DMS153 treated with DMSO at 0.1 percent for 48 hours (cell line): ENCODE data around the gene NRIP1.
"Not testable (repeated sequence)": the region's sequence is repeated elsewhere in the genome, so short reads cannot be mapped to it uniquely, and the experiment has no call there.

Source experiments
- DNase-seq: peaks from one replicate; lab custom pipeline; 2025; ENCODE audit not compliant: unreplicated experiment; lab: John Stamatoyannopoulos, UW

The NRIP1 gene

DNA sequence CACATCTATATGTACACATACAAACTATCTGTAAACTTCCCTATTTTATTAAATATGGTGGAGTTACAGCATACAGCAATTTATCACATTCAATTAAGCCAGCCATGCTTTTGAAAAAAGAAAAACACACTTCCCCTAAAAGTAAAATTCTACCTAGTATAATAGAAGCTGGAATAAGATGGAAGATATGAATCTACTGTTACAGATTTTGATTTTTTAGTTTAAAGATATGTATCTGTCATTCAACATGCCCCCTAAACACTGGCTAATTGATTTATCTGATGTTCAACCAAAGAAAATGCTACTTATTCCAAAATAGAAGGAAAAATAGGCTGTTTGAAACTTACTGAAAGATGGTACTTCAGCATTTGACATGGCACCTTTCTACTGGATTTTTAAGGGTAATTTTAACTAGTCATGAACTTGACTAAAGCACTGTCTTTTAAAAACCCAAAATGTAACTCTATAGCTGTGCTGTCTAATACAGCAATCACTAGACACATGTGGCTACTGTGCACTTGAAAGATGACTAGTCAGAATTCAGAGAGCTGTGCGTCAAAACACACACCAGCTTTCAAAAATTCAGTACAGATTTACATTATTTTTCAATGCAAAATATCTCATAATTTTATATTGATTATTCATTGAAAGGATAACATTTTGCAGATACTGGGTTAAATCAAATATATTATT lies 25.0 kb downstream of the NRIP1 start:
- DNase-seq = no peak

DNA sequence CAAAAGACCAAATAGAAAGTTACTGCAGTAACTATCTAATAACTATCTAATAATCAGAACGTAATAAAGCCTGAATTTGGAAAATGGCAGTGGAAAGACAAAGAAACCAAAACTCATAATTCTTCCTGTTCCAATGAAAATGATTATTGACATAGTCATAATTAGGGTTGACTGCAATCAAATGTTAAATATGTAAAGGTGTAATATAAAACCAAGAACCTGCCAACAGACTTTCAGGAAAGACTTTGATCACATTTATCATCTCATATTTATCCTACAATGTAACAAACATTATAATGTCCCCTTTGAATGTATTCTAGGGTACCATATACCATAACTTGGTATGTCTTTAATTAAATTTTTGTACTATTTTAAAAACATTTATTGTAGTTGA lies 26.9 kb downstream of the NRIP1 start:
- DNase-seq = no peak

DNA sequence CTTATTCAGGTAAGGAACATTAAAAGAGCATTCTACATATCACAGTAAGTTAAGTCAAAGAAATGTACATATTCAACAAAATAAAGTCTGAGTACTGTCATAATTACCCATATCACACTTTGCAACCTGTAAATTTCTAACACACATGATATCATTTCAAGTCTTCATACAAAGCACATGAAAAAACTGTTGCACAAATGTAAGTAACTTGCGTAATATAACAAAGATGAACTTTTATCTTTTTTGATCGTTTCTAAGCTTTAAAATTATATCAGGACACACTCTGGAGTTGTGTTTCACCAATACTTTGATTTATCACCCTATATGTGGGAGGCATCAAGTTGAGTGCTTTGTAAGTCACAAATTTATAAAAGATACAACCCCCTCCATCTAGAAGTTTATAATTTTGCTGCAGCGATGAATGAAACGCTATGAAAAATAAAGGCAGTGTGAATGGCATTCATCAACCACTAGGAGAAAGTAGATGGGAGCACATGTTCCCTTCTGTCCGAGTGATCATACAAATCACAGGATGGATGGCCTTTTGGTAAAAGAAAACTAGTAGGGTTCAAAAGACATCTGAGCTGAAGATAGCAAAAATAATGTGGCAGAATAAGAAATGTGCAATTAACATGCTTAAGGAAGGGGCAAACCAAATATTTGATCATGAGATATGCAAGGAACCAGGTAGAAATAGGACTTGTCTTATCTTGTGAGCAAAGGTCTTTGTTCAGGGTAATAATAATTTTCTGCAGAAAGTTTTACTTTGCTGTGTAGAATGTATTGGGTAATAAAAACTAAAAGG lies 27.5 kb downstream of the NRIP1 start:
- no peak for DNase-seq

DNA sequence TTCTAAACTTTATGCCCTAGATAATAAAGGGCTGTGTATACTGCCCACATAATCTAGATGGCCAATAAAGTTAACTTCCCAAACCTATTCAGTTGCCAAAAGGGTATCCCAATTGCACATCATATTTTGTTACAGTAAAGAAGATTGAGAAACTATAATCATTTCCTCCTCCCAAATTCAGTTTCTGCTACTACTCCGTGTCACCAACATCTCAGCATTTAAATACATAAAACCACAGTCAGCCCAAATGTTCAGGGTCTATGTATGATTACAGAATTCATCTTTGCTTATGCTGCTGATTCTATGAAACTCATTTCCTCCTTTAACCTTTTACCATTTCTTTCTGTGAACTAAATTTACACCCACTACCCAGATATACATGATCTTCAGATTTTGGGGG lies 28.6 kb downstream of the NRIP1 start:
- DNase-seq = no peak

DNA sequence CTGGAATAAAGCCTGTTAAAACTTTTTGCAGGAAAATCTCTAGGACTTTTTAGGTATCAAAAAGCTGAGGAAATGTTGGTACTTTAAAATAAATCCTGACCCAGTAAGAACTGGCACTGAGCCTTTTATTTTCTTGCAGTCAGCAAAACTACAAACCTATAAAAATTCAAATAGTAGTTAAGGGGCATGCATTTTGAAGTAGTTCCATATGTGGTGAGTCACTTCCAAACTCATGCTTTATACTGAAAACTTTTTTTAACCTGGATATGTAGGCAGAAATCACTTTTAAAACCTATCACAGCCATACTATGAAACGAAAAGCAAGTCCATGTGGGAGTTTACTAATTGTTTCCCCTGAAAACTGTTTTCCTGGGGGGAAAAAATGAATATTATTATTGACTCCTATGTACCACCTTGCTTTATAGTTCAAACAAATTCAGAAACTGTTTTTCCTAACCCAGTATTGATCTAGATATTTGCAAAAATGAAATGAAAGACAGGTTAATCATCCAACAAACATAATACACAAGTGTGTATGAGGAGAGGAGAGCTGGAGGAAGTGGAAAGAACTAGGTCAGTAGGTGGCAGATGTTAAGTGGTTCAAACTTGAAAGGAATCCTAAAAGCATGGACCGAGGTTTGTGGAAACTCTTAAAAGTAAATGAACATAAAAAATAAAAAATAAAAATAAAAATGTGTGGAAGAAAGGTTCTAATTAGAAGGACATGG lies 30.5 kb downstream of the NRIP1 start:
- DNase-seq = no peak

DNA sequence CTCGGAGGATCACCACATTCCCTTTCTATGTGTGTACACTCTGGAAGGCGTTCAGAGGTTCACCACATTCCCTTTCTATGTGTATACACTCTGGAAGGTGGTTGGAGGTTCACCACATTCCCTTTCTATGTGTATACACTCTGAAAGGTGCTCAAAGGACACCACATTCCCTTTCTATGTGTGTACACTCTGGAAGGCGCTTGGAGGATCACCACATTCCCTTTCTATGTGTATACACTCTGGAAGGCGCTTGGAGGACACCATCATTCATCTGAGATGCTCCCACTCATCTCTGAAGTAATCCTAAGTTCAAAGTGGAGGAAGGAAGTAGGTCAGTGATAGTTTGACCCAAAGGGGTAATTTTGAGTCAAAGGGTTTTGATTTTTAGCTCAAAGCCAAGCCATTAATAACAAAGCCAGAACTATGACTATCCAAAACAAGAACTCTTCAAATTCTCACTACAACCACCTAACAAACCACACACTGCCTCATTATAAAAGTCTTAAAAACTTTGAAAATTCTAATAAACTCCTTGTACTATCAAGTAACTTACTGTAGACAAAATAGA lies 32.9 kb downstream of the NRIP1 start:
- no peak for DNase-seq

DNA sequence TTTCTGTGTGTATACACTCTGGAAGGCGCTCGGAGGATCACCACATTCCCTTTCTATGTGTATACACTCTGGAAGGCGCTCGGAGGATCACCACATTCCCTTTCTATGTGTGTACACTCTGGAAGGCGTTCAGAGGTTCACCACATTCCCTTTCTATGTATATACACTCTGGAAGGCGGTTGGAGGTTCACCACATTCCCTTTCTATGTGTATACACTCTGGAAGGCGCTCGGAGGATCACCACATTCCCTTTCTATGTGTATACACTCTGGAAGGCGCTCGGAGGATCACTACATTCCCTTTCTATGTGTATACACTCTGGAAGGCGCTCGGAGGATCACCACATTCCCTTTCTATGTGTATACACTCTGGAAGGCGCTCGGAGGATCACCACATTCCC lies 33.4 kb downstream of the NRIP1 start:
- not testable (repeated sequence) for DNase-seq

DNA sequence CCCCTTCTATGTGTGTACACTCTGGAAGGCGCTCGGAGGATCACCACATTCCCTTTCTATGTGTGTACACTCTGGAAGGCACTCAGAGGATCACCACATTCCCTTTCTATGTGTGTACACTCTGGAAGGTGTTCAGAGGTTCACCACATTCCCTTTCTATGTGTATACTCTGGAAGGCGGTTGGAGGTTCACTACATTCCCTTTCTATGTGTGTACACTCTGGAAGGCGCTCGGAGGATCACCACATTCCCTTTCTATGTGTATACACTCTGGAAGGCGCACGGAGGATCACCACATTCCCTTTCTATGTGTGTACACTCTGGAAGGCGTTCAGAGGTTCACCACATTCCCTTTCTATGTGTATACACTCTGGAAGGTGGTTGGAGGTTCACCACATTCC lies 33.9 kb downstream of the NRIP1 start:
- not testable (repeated sequence) for DNase-seq

DNA sequence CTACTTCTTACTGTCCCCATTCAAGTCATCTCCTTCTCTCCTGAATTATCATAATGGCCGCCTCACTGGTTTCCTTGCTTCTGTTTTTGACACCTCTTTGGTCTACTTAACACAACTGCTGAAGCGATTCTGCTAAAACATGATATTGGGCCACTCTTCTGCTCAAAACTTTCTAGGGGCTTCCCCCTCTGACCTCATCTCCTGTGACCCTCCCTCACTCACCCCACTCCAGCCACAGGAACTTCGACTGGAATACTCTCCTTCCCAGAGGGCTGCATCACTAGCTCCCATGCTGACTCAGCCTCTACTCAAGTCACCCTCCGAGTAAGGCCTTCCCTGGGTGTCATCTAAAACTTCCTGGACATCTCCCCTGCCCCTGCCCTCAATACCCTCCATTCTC lies 35.7 kb downstream of the NRIP1 start:
- no peak for DNase-seq

DNA sequence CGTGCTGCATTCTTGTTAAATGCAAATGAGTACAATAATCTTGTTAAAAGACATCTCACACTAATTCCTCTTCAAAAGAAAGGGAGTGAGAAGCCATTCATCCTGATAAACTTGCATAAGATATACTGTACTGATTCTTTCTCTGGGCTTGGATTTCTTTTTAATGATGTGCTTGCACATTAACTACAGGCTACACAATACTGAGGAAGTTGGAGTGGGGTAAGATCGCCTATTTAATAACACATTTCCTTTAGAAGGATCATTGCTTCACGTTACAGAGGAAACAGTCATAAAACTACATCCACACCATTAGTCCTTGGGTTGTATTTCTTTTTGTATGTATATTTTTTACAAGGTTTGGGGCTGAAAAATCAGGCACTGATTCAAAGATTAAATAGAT lies 36.6 kb downstream of the NRIP1 start:
- no peak for DNase-seq

DNA sequence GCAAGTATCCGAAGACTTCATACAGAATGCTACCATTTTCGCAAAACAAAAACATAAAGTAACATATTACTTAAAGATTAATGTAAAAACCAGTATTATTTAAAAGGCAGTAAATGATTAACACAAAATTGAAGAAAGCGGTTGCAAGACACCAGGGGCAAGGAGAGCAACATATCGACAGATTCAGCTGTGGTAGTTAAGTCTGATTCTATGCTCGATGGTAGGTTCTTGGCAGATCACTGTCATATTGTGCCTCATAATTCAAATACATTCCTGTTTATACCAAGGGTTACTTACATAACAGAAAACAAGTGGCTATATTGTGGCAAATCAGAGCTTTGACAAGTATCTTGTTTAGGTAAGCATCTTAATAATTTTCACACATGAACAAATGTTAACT lies 37.7 kb downstream of the NRIP1 start:
- DNase-seq = no peak

DNA sequence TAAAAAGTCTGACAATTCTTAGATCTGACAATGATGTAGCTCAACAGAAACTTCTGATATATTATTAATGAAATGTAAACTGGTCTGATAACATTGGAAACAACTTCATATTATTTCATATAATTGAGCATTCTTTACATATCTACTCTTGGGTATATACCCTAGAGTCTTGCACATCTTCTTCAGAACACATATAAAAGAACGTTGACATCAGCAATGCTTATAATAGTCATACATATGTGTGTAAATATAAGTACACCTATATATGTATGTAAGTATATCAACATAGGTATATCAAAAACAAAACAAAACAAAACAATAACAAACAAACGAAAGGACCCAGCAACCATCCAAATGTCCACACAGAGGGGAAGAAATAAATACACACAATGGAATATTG lies 38.4 kb downstream of the NRIP1 start:
- no peak for DNase-seq

DNA sequence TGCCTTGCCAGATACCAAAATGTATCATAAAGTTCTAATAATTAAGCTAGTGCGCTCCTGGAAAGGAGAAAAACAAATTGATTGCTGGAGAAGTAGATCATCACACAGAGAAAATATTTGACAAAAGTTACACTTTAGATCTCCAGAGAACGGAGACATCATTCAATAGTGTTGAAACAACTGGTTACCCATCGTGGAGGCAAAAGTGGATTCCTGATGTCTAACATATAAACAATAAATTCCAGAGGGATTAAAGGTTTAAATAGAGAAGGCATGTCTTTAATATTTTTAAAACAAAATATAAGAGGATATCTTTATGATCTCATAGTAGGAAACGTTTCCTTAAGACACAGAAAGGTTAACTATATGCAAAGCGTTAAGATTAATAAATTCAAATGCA lies 41.0 kb downstream of the NRIP1 start:
- no peak for DNase-seq

DNA sequence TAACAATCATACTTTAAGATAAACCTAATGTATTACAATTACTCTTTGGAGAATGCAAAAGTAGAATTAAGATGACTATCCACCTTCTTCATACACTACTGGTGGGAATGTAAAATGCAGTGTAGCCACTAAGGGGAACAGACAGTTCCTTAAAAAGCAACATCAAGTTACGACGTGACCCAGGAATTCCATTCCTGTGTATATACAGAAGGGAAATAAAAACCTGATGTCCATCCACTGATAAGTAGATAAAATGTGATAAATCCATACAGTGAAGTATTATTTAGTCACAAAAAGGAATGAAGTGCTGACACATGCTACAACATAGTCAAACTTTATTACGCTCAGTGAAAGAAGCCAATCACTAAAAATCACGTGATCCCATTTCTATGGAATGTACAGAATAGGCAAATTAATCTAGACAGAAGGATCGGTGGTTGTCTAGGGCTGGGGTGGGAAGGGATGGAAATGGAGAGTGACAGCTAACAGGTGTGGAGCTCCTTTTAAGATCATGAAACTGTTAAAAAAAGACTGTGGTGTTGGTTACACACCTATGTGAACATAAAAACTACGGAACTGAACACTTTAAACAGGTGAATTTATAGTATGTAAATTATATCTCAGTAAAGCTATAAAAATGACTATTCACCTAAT lies 42.1 kb downstream of the NRIP1 start:
- no peak for DNase-seq

DNA sequence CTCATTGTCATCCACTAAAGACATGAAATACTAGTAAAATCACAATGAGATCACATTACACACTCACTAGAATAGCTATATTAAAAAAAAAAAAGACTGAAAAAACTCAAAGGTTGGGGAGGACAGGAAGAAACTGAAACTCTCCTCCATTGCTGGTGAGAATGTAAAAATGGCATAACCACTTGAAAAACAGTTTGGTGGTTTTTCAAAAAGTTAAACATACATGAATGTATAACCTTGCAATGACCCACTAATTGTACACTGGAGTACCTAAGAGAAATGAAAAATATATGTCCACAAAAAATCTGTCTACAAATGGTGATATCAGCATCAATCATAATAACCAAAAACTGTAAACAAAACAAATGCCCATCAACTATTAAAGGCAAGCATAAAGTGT lies 44.0 kb downstream of the NRIP1 start:
- no peak for DNase-seq

DNA sequence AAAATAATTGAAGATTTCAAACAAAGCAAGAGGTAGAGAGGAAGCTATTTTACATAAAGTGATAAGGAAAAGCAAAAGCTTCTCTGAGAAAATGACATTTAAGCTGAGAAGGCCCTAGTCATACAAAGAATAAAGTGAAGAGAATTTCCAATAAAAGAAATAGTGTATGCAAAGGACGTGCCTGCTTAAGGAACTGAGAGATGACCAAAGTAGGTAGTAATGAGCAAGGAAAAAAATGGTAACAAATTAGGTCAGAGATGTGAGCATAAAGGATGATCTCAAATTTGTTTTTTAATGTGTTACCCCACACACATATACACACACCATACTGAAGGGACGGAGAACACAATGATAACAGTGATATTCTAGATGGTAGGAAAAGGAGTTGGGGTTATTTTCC lies 46.4 kb downstream of the NRIP1 start:
- DNase-seq = no peak

DNA sequence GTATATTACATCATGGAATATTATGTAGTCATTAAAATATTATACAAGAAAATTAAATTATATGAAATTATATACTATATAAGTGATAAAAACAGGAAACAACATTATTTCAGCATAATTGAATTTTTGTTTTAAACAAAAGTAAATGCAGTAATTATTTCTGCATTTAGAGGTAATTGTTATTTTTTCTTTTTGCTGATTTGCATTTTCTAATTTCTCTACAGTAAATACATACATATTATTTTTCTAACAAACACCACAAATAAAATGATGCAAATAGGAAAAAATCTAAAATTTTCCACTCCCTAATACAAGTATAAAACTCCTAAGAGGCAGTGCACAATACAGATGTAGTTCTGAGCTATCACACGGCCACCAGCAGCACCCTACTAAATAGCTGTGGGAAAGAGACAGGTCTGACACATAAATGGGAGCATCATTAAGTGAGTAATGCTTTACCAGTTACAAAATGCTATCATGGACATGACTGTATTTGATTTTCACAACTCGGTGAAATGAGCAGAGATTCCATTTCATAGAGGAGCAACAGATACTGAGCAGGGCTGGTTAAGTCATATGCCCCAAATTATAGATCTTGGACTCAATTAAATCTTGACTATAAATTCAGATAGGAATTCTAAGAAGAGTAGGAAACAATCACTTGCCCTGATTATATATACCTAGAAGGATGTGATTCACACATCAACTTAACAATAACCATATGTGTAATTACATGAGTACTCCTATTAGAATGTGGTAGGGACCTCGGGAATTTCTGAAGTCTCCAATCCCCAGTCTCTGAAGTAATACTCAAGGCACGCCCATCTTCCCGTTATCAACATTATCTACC lies 49.0 kb downstream of the NRIP1 start:
- DNase-seq = no peak

DNA sequence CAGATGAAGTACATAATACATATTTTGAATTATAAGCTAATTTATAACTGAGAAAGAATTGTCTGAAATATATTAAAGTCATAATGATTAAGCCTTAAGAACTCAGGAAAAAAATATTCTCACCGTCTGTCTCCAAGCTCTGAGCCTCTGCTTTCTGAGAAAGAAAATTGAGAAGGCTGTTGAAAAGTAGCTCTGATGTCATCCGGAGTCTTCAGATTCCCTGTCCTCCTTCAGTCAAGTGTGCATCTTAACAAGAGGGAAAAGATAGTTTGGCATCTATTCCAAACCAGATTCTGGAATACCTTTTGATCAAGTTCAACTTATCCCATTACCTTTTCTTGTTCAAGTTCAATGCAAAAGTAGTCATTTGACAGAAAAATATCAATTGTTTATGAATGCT lies 50.6 kb downstream of the NRIP1 start:
- DNase-seq = no peak

DNA sequence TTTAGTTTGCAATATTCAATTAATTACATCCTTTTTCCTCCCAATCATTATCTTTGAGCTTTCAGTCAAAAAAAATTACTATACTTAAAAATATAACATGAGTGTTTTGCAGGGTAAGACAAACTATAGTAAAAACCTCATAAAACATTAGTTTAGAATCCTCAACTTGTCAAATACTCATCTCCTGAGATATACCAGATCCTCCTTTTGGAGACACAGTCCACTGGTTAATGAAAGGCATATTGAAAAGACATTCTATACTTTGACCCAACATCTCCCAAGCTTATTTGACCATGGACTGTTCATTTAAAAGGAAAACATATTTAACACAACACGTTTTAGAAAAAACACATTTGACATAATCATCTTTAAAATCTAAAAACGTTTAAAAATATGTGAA lies 52.8 kb downstream of the NRIP1 start:
- no peak for DNase-seq

DNA sequence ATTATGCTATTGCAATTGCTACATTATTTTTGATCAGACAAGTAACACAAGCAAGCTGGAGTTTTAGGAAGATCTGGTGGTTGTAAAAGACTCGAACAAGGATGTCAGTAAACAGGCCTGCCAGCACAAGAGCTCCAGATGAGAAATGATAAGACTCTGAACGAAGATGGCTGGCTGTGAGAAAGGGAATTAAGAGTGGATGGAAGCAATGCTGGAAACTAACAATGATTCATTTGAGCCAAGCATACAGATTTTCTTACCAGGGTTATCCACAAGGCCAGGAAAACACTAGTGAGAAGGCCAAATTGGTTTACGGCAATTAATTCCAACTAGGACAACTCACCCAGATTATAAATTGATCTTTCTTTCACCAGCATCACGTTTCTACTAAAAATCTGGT lies 54.2 kb downstream of the NRIP1 start:
- no peak for DNase-seq
